Activated T-cell treated with anti-CD3 and anti-CD28 coated beads for 24 hours (primary cell): ENCODE data around the gene CEP170B.
"Not testable (repeated sequence)": the region's sequence is repeated elsewhere in the genome, so short reads cannot be mapped to it uniquely, and the experiment has no call there.

ENCODE experiments used
- DNase-seq: peaks from one replicate; pipeline ENCODE4 v3.0.0-alpha.2; 2020; ENCODE audit warnings: low read depth

The CEP170B gene

GRCh38 chr14:104891664-104892530 is 26.8 kb downstream of the CEP170B start:
- no peak for DNase-seq

- no peak for DNase-seq
These were observed 27.7 kb downstream of the CEP170B start for GRCh38 chr14:104892531-104893434.

- DNase-seq, result no peak
These were observed 28.6 kb downstream of the CEP170B start for GRCh38 chr14:104893435-104894207.

- no peak for DNase-seq
These were observed 29.5 kb downstream of the CEP170B start for GRCh38 chr14:104894331-104895206.

- DNase-seq, result no peak
These were observed 30.2 kb downstream of the CEP170B start for GRCh38 chr14:104895207-104895785.

- no peak for DNase-seq
These were observed 31.0 kb downstream of the CEP170B start for GRCh38 chr14:104895786-104896661.

GRCh38 chr14:104897330-104898194 is 32.5 kb downstream of the CEP170B start:
- no peak for DNase-seq

- no peak for DNase-seq
These were observed 33.1 kb downstream of the CEP170B start for GRCh38 chr14:104898195-104898558.

GRCh38 chr14:104898870-104899510 is 33.9 kb downstream of the CEP170B start:
- DNase-seq, result no peak

- no peak for DNase-seq
These were observed 34.7 kb downstream of the CEP170B start for GRCh38 chr14:104899781-104900180.

- no peak for DNase-seq
These were observed 35.8 kb downstream of the CEP170B start for GRCh38 chr14:104900639-104901512.

GRCh38 chr14:104903990-104904389 is 38.9 kb downstream of the CEP170B start:
- DNase-seq, result no peak

- not testable (repeated sequence) for DNase-seq
These were observed 39.8 kb downstream of the CEP170B start for GRCh38 chr14:104904650-104905578.

GRCh38 chr14:104905579-104905933 is 40.5 kb downstream of the CEP170B start:
- DNase-seq, result not testable (repeated sequence)

GRCh38 chr14:104908303-104908702 is 43.2 kb downstream of the CEP170B start:
- no peak for DNase-seq

- no peak for DNase-seq
These were observed 47.0 kb downstream of the CEP170B start for GRCh38 chr14:104912053-104912452.
